HG02798 (cell line): ENCODE results near the gene EEPD1.

Experiments used
- ATAC-seq: cut with Tn5 transposase; IDR thresholded peaks from one replicate; pipeline ENCODE4 v1.9.1; 2021; ENCODE audit warnings: mild to moderate bottlenecking; ENCODE audit not compliant: unreplicated experiment, poor library complexity

The EEPD1 gene

DNA sequence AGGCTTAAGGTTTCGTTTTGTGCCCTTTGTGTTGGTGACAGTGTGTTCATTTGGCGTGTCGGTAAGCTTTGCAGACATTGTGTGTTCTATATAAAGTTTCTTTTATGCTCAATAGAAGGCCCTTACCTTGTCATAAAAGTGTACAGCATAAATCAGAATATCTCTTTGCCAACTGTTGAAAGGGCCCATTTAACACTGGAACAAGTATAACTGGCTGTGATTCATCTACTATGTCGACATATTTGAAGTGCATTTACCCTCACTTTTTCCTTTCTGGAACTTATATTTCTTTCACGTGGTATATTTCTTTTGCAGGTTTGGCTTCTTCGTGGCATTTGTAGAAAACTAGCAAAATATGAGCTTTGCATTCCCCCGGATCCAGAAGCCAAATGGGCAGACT lies 32.7 kb downstream of the EEPD1 start:
- ATAC-seq: no peak

- ATAC-seq: no peak
Observed at GRCh38 chr7:36186359-36187121, 33.5 kb downstream of the EEPD1 start.

DNA sequence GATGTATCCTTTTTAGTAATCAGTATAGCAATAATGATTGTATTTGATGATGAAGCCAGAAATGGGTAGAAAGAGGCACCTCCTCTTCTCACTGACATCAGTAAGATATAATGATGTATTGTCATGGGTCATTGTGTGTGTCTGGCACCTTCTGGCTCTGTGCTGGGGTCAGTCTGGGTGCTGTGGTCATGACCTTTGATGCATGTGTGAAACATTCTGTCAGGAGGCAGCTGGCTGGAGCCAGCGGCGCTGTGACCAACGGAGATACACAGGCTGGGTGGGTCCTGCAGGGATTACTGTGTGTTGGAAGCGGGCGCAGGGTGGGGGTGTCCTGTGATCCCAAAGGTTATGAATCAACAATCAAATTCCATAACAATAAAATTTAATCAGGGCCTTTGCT lies 35.2 kb downstream of the EEPD1 start:
- no peak for ATAC-seq

GRCh38 chr7:36188906-36189305 lies 35.9 kb downstream of the EEPD1 start:
- no peak for ATAC-seq

DNA sequence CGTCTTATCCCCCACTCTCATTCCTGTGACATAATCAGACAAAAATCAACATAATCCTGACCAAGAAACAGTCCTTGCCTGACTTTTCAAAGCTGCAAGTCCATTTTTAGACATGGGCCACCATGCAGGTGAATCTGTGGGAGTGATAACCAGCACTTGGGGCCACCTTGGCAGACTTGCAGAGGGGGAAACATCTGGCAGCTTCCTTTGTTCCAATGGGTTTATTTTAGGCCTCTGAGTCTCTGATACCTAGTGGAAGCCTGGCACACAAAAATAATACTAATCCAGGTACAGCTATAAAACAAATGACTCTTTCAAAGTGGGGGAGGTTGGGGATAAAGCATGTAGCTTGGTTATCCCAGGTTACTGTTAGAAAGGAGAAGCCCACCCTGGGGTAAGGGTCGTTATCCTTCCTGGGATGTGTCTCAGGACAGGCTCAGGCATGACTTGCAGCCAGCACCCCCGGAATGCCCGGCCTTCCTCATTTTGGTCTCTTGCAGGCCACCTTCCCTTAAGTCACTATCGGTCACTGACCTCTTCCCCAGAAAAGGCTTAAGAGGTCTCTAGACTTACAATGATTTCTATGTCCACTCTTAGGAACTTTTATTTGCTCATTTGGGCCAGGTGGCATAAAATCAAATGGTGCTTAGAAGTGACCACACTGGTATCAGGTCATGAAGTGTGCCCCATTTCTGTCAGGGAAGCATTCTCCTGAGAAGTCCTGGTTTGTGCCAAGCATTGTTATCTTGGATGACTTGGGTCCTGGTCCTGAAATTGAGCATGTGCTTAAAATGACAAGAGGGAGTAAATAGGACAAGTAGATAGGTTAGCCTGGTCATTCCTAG lies 37.6 kb downstream of the EEPD1 start:
- ATAC-seq: no peak

DNA sequence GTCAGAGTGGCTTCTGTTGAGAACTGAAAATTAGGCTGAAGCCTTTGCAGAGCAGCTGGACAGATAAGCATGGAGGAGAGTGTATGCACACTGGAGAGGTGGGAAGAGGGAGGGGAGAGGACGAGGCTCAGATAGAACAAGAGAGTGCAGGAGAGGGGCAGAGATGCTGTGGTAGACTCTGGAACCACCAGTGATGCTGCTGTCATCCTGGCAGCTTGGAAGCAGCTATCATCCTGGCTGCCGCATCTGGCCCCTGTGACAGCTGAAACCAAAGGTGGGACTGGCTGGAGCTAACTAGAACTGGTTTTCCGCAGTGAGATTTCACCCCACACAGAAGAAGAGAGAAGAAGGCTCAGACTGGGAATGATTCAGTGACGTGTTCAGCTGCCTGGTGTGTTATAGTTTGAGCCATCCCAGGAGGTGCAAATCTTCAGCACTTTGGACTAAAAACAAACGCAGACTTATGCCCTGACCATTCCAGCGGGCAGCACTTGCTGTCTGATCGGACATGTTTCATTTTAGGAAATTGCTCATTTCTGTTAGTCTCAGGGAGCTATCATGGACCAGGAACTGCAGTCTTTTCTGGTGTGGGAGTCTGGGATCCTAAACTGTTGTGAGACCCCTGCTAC lies 38.4 kb downstream of the EEPD1 start:
- ATAC-seq: peak; percentile 24

- ATAC-seq: peak; percentile 46
Observed at GRCh38 chr7:36192053-36192824, 39.2 kb downstream of the EEPD1 start.

DNA sequence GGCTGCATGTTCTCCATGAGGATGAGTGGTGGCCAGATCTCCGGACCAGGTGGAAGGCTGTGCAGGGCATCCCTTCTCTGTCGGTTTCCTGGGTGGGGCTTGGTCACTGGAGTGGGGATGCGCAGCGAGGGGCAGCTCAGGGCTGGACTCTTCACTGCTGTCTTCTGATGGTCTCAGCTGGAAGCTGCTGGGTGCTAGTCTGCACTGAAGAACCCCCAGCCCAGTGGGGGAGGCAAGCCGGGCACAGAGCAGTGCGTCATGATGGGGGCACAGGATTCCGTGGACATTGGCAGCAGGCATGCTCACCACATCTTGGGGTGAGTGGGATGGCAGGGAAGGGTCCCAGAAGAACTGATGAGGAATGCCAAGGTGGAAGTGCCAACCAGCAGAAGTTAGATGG lies 39.8 kb downstream of the EEPD1 start:
- no peak for ATAC-seq

DNA sequence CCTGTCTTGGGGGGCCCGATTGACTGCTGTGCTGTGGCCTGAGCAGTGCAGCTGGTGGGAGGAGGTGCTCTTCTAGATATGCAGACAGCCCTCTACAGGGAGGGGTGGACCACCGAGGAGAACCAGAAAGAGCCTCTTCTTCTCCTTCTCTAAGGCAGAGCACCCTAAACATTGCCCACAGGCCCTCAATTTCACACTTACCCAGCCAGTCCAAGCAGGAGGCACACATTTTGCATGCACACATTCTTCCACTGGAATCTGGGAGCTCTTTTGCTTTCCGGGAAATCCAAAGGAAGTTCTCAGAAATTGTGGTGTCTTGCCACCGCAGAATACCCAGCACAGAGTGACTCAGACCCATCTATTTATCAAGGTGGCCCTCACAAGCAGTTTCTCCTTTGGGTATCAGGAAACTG lies 45.8 kb downstream of the EEPD1 start:
- no peak for ATAC-seq

GRCh38 chr7:36199329-36199728 lies 46.3 kb downstream of the EEPD1 start:
- ATAC-seq: no peak

DNA sequence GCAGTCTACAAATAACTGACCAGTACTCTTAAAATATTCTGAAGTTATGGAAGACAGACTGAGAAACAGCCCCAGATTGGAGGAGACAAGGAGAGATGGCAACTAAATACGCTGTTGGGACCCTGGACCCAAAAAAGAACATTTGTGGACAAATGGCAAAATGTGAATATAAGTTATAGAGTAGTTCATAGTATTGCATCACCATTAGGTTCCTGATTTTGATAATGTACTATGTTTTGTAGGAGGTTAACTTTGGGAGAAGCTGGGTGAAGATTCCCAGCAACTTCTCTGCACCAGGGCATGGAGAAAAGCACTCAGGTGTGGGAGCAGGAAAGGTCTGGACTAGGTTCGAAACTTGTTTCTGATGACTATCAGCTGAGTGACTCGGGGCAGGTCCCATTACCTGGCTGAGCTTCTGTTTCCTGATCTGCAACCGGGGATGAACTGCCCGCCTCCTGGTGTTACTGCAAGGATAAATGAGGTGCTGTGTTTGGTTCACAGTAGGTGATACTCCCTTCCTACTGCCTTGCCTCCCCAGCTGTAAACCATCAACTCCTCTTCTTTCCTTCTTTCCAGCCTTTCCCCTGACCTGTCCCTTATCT lies 48.2 kb downstream of the EEPD1 start:
- ATAC-seq: no peak

- no peak for ATAC-seq
Observed at GRCh38 chr7:36202398-36202797, 49.3 kb downstream of the EEPD1 start.

DNA sequence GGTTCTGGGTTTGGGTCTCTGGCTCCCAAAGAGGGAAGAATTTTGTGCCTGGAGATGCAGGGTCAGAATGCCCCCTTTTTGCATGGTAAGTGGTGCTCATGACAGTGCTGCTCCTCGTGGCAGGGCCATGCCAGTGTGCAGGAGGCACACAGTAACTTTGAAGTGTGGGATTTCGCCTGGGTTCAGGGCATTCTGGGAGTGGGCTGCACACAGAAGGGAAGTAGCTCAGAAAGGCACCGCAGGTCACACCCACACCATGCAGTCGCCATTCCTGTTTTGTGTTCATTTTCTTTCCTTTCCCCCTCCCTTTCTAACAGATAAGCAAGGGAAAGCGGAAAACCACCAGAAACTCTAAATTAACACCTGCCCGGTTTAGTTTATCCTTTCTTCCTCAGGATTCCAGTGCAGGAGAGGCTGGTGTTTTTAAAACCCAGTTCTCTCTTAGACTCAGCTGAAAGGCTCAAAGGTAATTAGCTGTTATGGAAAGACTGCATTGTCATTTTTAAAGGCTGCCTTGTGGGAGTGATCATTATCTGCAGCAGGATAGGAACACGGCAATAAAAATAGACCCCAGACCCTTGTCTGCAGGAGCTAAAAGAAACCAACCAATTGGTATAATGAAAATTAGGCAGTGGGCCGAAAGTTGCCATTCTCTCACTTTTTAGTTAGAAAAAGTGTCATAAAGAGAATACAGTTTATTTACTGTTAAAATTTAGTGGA lies 50.2 kb downstream of the EEPD1 start:
- ATAC-seq: no peak

DNA sequence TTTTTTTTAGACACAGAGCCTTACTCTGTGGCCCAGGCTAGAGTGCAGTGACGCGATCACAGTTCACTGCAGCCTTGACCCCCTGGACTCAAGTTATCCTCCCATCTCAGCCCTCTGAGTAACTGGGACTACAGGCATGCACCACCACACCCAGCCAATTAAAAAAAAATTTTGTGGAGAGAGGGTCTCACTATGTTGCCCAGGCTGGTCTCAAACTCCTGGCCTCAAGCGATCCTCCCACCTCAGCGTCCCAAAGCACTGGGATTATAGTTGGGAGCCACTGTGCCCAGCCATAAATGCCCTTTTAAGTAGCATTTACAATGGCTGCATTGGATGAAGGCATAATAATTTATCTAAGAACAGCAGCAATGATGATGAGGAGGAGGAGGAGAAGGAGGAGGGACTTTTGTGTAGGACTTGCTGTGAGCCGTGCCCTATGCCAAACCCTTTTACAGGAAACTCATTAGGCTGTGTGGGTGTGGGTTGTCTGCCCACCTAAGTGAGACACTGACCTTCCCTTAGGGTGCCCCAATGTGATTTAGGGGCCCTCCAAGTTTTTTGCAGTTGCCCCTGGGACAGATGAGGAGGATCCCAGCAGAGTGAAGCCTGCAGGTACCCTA lies 51.1 kb downstream of the EEPD1 start:
- ATAC-seq: no peak

GRCh38 chr7:36204929-36205635 lies 52.0 kb downstream of the EEPD1 start:
- ATAC-seq: no peak

GRCh38 chr7:36205803-36206202 lies 52.7 kb downstream of the EEPD1 start:
- no peak for ATAC-seq

- ATAC-seq: no peak
Observed at GRCh38 chr7:36207451-36208291, 54.6 kb downstream of the EEPD1 start.

DNA sequence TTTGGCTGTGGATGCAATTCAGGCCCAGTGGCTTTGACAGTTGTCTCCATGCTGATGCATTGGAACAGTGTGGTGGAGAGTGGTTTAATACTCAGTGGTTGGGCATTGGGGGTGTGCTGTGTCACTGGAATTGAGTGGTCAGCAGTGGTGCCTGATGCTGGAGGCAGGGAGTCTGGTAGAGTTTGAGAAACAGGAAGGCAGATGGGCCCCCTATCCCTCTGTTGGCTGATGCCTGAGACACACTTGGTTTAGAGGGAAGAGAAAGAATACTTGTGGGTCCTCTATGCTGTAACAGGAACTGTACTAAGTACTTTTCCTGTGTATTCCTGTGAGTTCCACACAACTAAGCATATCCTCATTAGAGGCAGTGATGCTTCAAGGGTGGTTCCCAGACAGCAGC lies 55.4 kb downstream of the EEPD1 start:
- no peak for ATAC-seq
